Uterus (tissue), 2 donors: ENCODE results near the gene ACTRT2.

Experiments
- POLR2A ChIP-seq, 2 donors: fragments of 450-650 bp; IDR thresholded peaks; one replicate each; pipeline ENCODE4 v1.6.1; 2016; ENCODE audit warnings: antibody characterized with exemption in 2 of 2, mild to moderate bottlenecking in 1 of 2, moderate library complexity in 1 of 2
- TF ChIP-seq, protein P1 (sequence below), 4 experiments: fragments of 200-600 bp in 2 of 4; fragments of 450-650 bp in 2 of 4; sonication (generic) in 2 of 4; IDR thresholded peaks; one replicate each; pipeline ENCODE4 v1.5.1; 2016 to 2019; ENCODE audit warnings: antibody characterized with exemption in 4 of 4, mild to moderate bottlenecking in 2 of 4, moderate library complexity in 1 of 4

DNA sequence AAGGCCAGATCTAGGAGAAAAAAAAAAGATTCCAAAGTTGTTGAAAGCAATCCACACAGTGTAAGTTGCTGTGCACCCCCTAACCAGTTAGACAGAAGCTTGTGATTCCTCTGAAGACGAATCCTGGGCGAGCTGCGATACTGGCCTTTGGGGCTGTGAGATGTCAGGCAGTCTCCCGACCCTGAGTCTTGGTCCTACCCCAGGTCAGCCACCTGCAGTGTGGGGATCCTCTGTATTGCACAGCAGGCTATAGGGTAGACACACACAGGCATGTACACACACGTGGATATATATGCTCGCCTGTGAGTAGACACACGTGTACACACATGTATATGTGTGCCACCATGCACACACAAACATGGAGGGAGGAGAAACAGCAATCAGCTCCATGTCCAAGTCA lies 12.9 kb downstream of the ACTRT2 start:
- TF ChIP-seq, protein P1, sequence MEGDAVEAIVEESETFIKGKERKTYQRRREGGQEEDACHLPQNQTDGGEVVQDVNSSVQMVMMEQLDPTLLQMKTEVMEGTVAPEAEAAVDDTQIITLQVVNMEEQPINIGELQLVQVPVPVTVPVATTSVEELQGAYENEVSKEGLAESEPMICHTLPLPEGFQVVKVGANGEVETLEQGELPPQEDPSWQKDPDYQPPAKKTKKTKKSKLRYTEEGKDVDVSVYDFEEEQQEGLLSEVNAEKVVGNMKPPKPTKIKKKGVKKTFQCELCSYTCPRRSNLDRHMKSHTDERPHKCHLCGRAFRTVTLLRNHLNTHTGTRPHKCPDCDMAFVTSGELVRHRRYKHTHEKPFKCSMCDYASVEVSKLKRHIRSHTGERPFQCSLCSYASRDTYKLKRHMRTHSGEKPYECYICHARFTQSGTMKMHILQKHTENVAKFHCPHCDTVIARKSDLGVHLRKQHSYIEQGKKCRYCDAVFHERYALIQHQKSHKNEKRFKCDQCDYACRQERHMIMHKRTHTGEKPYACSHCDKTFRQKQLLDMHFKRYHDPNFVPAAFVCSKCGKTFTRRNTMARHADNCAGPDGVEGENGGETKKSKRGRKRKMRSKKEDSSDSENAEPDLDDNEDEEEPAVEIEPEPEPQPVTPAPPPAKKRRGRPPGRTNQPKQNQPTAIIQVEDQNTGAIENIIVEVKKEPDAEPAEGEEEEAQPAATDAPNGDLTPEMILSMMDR (IDR thresholded peaks at IDR 0.05) = no peak
- TF ChIP-seq POLR2A (IDR thresholded peaks at IDR 0.05) = no peak
